A673 (cell line): ENCODE data around the gene CASP2.

Experiments used
- CTCF ChIP-seq: fragments of 300-800, 200-600 bp; sonication (generic); conservative IDR thresholded peaks from 2 replicates; pipeline ENCODE4 v1.5.1; 2017; ENCODE audit warnings: low read depth, mild to moderate bottlenecking, antibody characterized with exemption, low read length, moderate library complexity, mixed read lengths
- EZH2 ChIP-seq: fragments of 200-600 bp; sonication (generic); IDR thresholded peaks from 2 replicates; pipeline ENCODE4 v1.6.1; 2017; ENCODE audit warnings: borderline replicate concordance, low read depth, mild to moderate bottlenecking, mixed read lengths, antibody characterized with exemption, low read length; ENCODE audit not compliant: poor library complexity, severe bottlenecking

DNA sequence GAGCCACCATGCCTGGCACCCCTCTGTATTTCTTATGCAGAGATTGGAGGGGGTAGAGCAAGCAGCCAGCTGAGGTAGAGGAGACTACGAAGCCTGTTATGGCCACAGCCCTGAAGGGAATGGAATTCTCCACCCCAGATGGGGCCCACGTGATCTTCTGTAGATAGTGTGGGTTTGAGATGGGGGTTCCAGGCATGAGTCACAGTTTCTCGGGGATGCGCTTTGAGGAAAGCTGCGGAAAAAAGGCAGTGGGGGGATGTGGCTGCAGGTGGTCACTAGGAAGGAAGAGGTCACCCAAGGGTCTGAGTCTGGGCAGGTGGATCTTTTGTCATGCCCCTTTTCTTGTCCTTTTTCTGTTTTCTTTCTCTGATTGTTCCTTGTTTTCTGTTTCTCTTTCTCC is 62.9 kb downstream of the CASP2 start:
- TF ChIP-seq CTCF (no peak), EZH2 (no peak)
